CD4-positive, alpha-beta T cell treated with Interleukin-6 at 100 ng/mL for 8 hours (primary cell): Measurements from ENCODE around the gene HIVEP3.

Experiments used
- DNase-seq: peaks from one replicate; pipeline ENCODE4 v3.0.0-alpha.2; 2020; ENCODE audit warnings: mixed read lengths, low spot score

The HIVEP3 gene

DNA sequence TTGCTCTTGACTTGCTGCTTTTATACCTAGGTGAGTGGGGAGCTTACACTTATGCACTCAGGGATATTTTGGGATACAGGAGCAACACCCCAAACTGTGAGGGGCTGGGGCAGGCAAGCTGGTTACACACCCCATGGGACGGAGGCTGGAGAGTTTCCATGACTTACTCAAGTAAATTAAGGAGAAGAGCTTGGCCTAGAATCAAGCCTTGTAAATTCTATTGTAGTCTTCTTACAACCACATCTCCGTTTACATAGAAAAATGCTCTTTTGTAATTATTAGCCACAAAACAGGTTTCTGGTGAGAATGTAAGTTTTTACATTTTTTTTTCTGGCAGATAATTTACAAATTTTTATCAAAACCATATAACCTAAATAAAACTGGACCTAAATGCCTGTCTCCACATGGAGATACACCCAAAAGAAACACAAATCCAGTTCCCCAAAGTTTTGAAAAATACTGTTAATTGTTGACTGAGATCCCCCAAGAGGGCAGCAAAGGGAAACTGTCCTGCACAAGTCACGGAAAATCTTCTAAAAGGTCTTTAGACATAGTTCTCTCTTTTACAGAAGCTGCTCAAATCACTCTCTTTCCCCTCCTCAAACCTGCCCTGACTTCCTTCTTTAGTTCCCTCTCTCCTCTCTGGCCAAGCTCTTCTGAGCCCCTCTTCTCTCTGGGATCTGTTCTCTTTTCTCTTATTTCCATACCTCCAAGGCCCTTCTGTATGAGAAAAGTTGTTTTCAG is 134.0 kb downstream of the HIVEP3 start:
- DNase-seq = no peak

DNA sequence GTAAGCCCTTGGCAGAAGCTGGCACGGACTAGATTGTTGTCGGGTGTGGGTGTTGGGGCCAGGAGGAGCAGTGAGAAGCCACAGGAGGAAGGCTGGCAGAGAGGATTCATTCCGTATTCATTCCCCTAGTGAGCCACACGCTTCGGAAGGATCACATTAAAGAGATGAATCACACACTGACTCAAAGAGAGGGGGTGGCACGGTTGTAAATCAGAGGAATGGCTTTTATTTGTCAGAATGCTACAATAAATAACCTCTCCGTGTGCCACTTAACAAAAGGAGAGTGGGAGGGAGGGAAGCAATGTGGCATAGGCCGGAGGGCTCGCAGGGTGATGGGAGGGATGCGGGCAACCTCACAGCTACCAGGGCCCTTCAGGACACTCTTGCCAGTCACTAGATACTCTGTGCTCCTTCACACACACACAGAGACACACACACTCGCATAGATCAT is 135.5 kb downstream of the HIVEP3 start:
- DNase-seq = no peak

DNA sequence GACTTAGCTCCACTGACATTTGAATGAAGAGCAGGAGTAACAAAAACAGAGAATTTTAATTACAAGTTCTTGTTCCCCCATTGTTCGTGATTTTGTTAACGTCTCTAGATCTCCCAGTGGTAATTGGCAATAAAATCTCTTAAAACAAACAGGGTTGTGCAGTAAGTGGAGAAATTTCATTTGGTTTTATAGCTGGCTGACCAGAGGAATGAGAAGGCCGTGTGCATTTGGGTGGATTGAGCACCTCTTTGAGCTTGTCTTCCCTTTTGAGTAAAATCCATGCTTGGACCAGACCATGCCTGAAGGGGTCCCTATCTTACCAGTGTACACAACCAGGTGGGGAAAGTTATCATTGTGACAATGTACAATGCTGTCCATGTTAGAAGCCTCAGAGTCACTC is 137.8 kb downstream of the HIVEP3 start:
- DNase-seq = no peak

DNA sequence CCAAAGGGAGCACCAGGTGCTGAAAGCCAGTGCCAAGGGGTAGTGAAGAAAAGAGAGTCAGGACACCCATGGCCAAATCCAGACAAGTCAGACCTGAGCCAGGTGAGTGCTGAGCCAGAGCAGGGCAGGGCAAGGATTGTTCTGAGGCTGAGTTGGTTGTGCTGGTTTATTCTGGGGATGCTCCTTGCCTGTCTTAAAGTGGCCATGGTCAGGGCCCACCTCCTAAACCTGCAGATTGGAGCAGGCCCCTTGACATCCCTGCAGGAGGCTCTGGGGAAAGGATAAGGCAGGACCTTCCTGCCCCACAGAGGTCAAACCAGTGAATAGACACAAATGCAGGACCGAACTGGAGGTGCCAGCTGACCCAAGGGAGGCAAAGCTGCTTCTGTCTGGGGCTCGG is 138.4 kb downstream of the HIVEP3 start:
- no peak for DNase-seq

DNA sequence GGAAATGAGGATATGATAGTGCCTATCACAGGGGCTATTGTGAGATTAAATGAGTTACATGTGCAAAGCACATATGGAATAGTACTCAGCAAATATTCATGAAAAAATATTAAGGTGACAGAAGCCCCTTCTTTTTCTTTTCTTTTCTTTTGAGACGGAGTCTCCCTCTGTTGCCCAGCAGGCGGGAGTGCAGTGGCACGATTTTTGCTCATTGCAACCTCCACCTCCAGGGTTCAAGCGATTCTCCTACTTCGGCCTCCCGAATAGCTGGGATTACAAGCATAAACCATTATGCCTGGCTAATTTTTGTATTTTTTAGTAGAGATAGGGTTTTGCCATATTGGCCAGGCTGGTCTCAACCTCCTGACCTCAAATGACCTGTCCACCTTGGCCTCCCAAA is 139.4 kb downstream of the HIVEP3 start:
- DNase-seq = no peak

DNA sequence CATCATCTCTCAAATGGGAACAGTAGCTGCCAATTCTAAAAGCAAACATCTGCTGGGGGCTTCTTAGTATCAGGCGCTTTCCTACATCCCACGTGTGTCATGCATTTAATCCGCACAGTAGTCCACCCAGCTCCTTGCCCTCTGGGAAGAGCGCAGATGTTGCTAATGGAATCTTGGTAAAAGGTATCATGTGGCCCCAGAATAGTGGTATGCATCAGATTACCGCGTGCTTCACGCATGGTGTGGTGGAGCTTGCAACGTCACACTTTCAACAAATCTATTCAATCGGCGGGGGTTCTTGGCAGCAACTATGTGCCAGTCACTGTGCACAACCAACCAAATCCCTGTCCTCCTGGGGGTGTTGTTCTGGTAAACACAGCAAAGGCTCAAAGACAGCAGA is 141.0 kb downstream of the HIVEP3 start:
- no peak for DNase-seq

DNA sequence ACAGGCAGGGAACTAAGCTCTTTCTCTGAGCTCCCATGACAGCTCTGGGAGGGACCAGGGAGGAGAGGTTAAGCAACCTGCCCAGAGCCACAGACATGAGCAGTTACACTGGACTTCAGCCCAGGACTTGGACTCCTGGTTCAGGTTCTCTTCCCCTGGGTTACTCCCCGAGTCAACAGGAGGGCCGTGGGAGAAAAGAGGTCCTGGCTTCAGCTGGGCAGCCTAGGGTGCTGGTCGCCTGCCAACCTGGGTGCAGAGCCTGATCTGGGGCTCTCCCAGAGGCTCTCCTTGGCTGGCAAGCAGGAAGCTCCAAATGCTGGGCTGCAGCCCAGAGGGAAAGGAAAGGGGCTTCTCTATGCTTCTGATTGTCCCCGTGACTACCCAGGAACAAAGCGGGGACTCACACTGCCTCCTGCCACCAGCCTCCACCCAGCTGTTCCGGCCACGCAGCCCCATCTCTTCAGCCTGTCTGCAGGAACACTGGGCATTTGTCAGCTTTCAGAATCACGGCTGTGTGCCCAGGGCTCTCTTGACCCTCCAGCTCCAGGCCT is 141.8 kb downstream of the HIVEP3 start:
- DNase-seq = no peak

DNA sequence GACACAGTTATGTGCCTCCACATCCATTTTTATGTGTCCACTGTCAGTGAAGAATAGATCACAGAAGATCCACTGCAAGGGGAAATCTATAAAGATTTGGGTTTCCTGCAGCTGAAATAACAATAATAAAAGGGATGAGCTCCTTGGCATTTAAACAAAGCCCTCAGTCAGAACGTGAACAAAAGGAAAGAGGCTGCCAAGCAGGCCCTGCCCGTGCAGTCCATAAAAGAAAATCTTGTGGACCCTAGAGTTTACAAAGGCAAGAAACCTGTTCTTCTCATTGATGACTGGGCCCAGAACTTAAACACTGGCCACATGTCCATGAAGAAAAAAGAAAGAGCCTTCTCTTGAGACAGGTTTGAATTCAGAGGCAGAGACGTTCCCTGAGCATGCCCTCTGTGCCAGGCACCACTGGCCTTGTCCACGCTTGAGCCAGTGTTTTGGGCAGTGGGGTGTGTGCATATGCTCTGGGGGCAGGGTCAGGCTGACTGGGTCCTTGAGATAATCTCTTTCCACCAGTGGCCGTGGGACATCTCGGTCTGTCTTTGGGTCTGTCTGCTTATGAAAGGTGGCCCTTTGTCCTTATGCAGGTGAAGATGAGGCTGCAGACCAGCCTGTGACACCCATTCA is 142.7 kb downstream of the HIVEP3 start:
- DNase-seq = no peak

DNA sequence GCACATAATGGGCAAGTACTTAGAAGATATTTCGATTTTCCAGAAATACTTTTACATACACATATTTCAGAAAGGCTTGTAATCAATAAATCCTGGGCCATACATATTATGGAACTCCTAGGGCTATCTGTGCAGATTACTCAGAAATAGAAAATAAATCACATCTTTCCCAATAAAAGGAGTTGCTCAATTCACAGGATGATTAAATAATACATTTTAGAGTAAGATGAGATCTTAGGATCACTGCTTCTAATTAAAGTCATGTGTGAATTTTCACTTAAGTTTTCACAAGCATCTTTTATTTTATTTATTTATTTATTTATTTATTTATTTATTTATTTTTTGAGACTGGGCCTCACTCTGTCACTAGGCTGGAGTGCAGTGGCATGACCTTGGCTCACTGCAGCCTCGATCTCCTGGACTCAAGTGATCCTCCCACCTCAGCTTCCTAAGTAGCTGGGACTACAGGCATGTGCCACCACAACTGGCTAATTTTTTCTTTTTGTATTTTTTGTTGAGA is 144.2 kb downstream of the HIVEP3 start:
- DNase-seq = no peak

DNA sequence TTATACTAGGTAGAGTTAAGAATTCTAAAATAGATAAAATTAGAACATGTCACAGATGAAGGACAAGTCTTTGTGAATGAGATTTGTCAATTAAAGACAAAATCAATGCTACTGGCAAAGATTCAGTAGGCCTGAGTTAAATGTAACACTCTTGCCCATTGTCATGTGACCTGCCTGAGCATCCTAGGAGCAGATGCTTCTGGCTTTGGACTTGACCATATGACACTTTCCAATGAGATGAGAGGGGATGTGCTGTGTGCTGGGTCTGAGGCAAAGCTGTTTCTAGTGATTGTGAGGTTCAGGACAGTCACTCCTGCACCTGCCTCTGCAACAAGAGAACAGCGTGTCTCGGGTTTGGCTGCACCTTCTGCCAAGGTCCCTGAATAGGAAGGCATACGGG is 144.9 kb downstream of the HIVEP3 start:
- no peak for DNase-seq

DNA sequence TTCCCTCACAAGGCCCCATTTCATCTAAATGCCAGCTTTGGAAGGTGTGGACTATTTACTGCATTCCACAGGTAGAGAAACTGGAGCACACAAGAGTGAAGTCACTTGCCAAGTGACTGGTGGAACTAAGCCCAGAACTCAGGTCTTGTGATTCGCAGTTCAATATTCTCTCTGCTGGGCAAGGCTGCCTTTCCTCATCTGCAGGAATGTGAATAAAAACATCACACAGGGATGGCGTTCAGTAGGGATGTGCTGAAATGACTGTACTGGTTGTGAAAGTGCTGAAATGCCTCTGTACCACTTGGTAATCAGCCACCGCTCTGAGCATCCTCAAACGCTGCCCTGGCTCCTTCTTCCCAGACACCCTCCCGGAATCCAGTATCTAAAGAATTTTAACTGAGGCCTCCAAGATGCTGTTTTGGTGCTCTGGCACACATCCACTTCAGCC is 145.6 kb downstream of the HIVEP3 start:
- DNase-seq = no peak

DNA sequence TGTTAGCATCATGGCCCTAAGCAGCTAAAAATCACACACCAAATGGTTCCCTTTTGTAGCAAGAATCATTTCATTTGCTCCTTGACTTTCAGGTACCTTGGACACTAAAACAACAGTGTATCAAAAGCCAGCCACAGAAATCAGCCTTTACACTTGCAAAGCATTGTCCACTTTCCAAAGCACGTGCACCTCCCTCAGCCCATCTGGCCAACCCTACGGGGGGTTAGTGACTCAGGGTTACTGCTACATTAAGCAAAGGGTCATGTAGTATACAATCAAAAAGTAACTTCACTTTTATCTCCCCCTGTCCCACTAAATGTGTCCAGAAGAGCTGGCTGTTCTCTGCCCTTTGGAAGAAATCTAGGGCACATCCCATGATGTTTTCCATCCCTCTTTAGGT is 149.7 kb downstream of the HIVEP3 start:
- DNase-seq = no peak

DNA sequence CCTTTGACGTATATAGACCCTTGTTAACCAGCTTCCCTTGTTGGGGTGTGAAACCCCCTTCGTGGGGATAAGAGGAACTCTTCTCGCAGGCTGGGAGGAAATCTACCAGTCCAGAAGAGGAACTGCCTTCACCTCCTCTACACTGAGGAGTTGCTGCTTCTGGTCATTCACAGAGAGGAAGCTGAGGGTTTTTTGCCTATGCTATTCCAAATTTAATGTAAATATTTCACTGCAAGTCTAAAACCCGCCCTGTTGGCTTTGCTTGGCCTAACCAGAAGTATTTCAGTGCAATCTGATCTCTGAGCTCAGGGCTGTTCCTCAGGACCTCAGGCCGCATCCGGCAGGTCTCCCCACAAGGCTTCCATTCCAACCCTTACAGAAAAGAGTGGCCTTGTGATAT is 150.1 kb downstream of the HIVEP3 start:
- no peak for DNase-seq

DNA sequence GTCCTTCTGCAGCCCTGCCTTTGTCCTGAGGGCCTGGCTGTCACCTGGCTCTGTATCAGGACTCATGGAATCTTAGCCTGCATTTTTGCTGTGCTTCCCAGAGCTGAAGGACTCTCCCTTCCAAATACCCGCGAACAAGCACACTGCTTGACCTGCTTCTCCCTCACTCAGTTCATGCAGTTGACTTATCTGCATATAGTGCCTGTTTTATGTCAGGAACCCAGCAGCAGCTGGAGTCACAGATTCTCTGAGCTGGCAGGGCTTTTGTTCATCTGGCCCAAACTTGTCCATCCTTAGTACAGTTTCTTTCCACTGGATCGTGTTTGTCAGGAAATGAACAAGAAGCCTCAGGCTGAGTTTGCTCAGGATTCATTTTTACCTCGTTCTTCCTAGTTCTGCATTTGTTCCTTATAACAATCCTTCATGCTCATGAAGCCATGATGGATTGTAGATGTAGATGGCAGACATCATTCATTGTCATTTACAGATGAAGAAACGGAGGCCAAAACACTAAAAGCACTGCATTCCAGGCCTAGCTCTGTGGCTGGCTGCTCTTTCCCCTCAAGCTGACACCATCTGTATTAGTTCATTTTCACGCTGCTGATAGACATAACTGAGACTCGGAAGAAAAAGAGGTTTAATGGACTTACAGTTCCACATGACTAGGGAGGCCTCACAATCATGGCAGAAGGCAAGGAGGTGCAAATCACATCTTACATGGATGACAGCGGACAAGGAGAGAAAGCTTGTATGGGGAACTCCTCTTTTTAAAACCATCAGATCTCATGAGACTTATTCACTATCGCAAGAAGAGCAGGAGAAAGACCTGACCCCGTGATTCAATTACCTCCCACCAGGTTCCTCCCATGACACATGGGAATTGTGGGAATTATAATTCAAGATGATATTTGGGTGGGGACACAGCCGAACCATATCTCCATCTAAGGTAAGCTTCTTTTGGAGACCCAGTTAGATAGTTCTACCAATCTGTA is 150.9 kb downstream of the HIVEP3 start:
- no peak for DNase-seq

DNA sequence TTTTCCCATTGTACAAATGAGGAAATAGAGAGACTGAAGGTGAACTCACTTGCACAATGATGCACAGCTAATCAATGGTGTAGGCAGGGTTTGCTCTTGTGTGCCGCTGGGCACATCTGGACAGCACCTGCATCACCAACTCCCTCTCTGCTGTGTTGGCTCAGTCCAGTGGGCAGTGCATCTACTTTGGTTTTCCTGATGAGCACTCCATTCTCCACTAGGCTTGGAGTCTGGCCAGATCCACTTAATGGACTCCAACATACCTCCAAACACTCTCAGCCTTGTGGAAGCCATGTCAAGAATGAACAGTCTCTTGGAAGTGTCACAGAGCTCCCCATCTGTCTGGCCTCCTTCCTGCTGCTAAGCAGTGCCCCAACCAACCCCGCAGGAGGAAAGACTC is 152.2 kb downstream of the HIVEP3 start:
- no peak for DNase-seq

DNA sequence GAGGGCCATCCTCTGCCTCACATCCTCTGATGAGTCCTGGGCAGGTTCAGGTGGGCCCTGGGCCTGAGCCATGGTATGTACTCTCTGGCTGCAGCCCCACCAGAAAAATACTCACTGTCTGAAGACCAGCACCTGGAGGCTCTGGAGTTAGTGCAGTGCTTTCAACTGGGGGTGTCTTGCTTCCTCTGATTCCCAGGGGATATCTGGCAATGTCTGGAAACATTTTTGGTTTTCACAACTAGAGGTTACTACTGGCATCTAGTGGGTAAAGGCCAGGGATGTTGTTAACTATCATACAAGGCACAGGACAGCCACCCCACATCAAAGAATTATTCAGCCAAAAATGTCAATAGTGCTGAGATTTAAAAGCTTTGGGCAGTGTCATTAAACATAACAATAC is 152.7 kb downstream of the HIVEP3 start:
- no peak for DNase-seq

DNA sequence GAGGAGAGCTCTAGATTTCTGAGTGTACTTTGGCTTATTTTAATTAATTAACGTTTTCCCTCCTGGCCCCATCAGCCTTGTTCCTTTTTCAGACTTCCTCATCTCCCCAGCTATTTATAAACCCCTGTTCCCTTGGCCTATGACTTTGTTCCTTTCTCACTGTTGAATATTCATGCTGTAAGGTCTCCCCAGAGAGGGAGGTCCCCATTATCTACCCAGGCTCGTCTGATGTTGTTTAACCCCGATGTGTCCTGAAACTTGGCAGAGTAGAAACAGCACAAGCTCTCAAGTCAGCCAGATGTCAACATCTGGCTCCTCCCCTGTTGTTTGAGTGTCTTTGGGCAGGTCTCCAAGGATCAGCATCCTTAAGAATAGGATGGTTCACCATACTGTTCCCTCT is 153.6 kb downstream of the HIVEP3 start:
- no peak for DNase-seq

DNA sequence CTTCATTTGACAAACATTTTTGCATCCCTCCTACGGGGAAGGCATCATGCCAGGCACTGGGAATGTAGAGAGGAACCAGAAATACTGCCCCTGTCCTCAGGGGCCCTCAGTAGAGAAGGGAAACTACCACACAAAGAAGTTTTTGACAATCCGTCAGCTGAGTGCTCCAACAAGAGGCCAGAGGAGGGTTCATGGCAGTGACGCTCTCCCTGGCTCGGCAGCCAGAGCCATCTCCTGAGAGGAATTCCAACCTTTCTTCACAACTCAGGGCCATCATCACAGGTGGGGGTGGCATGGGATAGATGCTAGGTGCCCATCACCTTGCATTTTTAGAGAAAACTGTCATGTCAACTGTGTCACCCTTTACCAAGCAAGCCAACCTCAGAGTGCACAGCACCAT is 154.1 kb downstream of the HIVEP3 start:
- DNase-seq = no peak

DNA sequence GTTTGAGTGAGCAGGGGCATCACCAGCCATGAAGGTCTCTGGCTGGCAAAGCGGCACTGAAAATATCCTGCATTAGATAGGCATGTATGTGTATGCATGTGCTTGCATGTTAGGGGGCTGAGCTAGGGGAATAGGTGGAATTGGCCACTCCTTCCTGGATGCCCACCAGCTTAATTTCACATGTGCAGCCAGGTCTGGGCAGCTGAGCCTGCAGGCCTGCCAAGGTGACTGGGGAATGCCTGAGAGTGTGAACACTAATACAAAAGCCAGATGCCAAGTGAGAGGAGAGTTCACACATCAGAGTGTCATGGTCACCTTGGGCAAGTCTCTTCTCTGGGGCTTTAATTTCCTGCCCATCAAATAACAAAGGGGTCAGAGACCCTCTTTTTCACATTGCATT is 155.9 kb downstream of the HIVEP3 start:
- no peak for DNase-seq

DNA sequence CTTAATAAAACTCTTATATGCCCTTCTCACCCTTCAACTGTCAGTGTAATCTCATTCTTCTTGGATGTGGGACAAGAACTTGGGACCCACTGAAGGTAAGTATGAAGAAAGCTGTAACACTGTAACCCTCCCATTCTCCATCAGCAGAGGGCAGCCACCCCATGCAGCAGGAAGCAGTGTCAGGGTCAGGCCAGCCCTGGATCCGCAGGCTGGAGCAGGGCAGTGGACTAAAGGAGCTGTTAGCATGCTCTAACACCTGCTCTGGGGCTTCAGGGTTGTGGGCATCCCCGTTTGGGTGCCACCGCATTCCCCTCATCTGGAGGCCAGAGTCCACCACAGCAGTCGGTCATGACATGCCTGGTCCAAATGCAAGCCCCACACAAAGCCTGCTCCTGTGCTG is 156.5 kb downstream of the HIVEP3 start:
- DNase-seq = no peak

DNA sequence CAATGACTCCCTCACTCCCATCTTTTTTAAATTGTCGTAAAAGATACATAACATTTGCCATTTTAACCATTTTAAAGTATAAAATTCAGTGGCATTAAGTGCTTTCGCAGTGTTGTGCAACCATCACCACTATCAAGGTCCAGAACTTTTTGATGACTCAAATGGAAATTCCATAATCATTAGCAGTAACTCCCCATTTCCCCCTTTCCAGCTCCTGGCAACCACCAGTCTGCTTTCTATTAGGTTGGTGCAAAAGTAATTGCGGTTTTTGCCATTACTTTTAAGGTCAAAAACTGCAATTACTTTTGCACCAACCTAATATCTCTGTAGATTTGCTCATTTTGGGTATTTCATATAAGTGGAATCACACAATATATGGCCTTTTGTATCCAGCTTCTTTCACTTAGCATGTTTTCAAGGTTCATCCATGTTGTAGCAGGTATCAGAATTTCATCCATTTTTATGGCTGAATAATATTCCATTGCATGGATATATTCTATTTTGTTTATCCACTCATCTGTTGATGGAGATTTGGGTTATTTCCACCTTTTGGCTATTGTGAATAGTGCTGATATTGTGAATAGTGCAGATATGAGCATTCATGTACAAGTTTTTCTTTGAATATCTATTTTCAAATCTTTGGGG is 159.7 kb downstream of the HIVEP3 start:
- DNase-seq = no peak

DNA sequence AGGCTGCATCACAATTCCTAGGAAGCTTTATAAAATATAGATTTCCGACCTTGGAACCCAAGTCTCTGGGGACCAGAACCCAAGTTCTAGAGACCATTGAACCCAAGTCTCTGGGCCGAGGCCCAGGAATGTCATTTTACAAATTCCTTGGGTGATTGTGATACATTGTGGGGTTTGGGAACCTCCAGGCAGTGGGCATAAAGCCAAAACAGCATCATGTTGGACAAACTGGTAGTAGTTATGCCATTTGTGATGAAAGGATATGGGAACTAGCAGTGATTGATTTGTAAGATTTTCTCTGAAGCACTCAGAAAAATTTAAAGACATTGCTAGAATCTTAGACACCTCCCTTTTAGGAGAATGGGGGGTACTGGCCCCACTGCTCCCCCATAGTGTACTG is 160.2 kb downstream of the HIVEP3 start:
- DNase-seq = no peak
